NCI-H345 treated with DMSO at 0.1 percent for 48 hours (cell line): ENCODE measurements around the gene REC8.

Experiments
- DNase-seq: peaks from one replicate; lab custom pipeline; 2025; ENCODE audit not compliant: unreplicated experiment; lab: John Stamatoyannopoulos, UW

The REC8 gene

GRCh38 chr14:24171422-24172260 is at the start of gene REC8:
REC8 (plus strand) TSS chr14:24172080; CDS start chr14:24172553, 473 bp downstream.
- peak; percentile 74 for DNase-seq

- DNase-seq: no peak
Observed at GRCh38 chr14:24122416-24122815, 49.5 kb upstream of the REC8 start.

- DNase-seq: no peak
Observed at GRCh38 chr14:24122898-24123297, 49.0 kb upstream of the REC8 start.

- DNase-seq: no peak
Observed at GRCh38 chr14:24123424-24124417, 48.2 kb upstream of the REC8 start.

GRCh38 chr14:24126939-24127338 is 44.9 kb upstream of the REC8 start:
- DNase-seq: no peak

- no peak for DNase-seq
Observed at GRCh38 chr14:24127673-24128072, 44.2 kb upstream of the REC8 start.

- no peak for DNase-seq
Observed at GRCh38 chr14:24129410-24129998, 42.4 kb upstream of the REC8 start.

GRCh38 chr14:24130380-24130716 is 41.5 kb upstream of the REC8 start, which contains the start of gene FITM1:
FITM1 (plus strand) TSS chr14:24130659; CDS start chr14:24131564, 905 bp downstream.
- DNase-seq: no peak

GRCh38 chr14:24130717-24131548 is 40.9 kb upstream of the REC8 start:
- no peak for DNase-seq

GRCh38 chr14:24131549-24131966 is 40.3 kb upstream of the REC8 start:
- DNase-seq: no peak

- no peak for DNase-seq
Observed at GRCh38 chr14:24132061-24132685, 39.7 kb upstream of the REC8 start.

- no peak for DNase-seq
Observed at GRCh38 chr14:24132976-24133375, 38.9 kb upstream of the REC8 start.

GRCh38 chr14:24133735-24134134 is 38.1 kb upstream of the REC8 start:
- no peak for DNase-seq

GRCh38 chr14:24135584-24135833 is 36.4 kb upstream of the REC8 start:
- DNase-seq: peak; percentile 71

GRCh38 chr14:24135834-24136683 is 35.8 kb upstream of the REC8 start, which contains the start of gene PSME1:
PSME1 (plus strand) TSS chr14:24136194; CDS start chr14:24136263, 69 bp downstream.
- DNase-seq: peak; percentile 90

- DNase-seq: no peak
Observed at GRCh38 chr14:24136684-24137528, 35.0 kb upstream of the REC8 start.

- no peak for DNase-seq
Observed at GRCh38 chr14:24137529-24138395, 34.1 kb upstream of the REC8 start.
